ENCODE data around the gene PNPT1.

GRCh38 chr2:55742996-55743395 is 49.4 kb upstream of the PNPT1 start:
- TF ChIP-seq EZH2 (IDR thresholded peaks at IDR 0.05) (no peak), POLR2AphosphoS5 (IDR thresholded peaks at IDR 0.05; ENCODE audit: borderline replicate concordance, low read depth, low read length) (no peak), FOXP2 (optimal IDR thresholded peaks at IDR 0.05; ENCODE audit: control extremely low read depth, extremely low read length, insufficient read depth) (no peak)
